Testis (tissue), 2 donors: ENCODE results near the gene GIPC2.

Experiments
- POLR2A ChIP-seq: fragments of 450-650 bp; IDR thresholded peaks from one replicate; pipeline ENCODE4 v1.6.1; 2017; ENCODE audit warnings: antibody characterized with exemption, mild to moderate bottlenecking, moderate library complexity
- TF ChIP-seq, protein P1 (sequence below), 3 experiments: fragments of 450-650 bp in 2 of 3; fragments of 200-600 bp in 1 of 3; sonication (generic) in 1 of 3; IDR thresholded peaks; one replicate each; pipeline ENCODE4 v1.5.1; 2016 to 2019; ENCODE audit warnings: antibody characterized with exemption in 3 of 3, mild to moderate bottlenecking in 2 of 3, moderate library complexity in 1 of 3

DNA sequence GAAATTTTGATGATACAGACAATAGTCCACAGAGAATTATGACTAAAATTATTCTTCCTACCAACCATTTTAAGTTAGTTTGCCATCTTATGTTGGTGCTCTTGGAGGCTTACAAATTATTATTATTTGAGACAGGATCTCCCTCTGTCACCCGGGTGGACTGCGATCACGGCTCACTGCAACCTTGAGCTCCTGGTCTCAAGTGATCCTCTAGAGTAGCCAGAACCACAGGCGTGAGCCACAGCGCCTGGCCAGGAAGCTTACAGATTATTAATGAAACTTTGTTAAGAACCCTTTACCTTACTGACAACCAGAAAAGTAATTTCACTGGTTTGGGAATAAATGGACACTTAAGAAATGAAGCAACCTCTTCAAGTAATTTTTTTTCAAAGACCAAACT is 49.0 kb upstream of the GIPC2 start:
- TF ChIP-seq, protein P1, sequence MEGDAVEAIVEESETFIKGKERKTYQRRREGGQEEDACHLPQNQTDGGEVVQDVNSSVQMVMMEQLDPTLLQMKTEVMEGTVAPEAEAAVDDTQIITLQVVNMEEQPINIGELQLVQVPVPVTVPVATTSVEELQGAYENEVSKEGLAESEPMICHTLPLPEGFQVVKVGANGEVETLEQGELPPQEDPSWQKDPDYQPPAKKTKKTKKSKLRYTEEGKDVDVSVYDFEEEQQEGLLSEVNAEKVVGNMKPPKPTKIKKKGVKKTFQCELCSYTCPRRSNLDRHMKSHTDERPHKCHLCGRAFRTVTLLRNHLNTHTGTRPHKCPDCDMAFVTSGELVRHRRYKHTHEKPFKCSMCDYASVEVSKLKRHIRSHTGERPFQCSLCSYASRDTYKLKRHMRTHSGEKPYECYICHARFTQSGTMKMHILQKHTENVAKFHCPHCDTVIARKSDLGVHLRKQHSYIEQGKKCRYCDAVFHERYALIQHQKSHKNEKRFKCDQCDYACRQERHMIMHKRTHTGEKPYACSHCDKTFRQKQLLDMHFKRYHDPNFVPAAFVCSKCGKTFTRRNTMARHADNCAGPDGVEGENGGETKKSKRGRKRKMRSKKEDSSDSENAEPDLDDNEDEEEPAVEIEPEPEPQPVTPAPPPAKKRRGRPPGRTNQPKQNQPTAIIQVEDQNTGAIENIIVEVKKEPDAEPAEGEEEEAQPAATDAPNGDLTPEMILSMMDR (IDR thresholded peaks at IDR 0.05) = no peak
- TF ChIP-seq POLR2A = no peak
